T47D (cell line): Measurements from ENCODE around the gene EPB41L2.

ENCODE experiments used
- DNase-seq, 2 experiments: peaks; one replicate each; pipeline versions ENCODE4 v3.0.0 to v3.0.0-alpha.2; 2011 to 2012; ENCODE audit warnings: low read depth in 1 of 2, low spot score in 1 of 2
- JUND ChIP-seq: IDR thresholded peaks from 2 replicates; pipeline ENCODE4 v1.6.1; 2012; ENCODE audit warnings: low read depth
- in situ Hi-C: cut with HindIII; loops from 2 replicates; pipeline ENCODE4 v1.10.0; 2016; ENCODE audit warnings: low sequenced_read_pairs, low pct_unique_long_range_greater_than_20kb

EPB41L2 gene

GRCh38 chr6:130794738-130795137, 268.3 kb downstream of the EPB41L2 start:
- TF ChIP-seq JUND: no peak
- no peak for DNase-seq
- in situ Hi-C loops: no loop called here

GRCh38 chr6:130794010-130794697, 268.9 kb downstream of the EPB41L2 start:
- in situ Hi-C loops: no loop called here
- DNase-seq: no peak
- TF ChIP-seq JUND: no peak
